GM12865 (cell line): ENCODE results near the gene SEC62.

Source experiments
- DNase-seq: peaks from one replicate; pipeline ENCODE4 v3.0.0; 2010; ENCODE audit warnings: low read depth
- H3K4me3 ChIP-seq: 2 replicates; pipeline ENCODE4 v1.5.1; 2011; ENCODE audit warnings: mild to moderate bottlenecking, low read depth, low read length, control low read depth
- TF ChIP-seq, protein P1 (sequence below): IDR thresholded peaks from 2 replicates; pipeline ENCODE4 v1.5.1; 2011; ENCODE audit warnings: low read length, control low read depth, low read depth, inconsistent platforms; ENCODE audit not compliant: insufficient read depth; ENCODE audit errors: missing control alignments

SEC62 gene

DNA sequence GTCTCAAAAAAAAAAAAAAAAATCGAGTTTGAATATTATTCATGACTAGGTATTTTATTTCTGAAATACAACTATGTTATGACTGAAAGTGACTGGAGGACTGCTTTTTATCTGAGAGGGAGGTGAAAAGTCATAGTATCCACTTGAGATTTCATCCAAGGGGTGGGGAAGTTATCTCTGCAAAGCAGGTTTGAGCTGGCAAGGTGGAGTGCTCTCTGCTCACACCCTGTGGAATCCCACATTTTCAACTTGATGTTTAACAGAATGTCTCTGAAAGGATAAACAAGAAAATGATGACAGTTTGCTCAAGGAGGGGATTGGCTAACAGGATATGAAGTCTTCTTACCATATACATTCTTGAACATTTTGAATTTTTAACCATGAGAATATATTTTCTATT is 27.3 kb upstream of the SEC62 start:
- no peak for DNase-seq
- TF ChIP-seq, protein P1, sequence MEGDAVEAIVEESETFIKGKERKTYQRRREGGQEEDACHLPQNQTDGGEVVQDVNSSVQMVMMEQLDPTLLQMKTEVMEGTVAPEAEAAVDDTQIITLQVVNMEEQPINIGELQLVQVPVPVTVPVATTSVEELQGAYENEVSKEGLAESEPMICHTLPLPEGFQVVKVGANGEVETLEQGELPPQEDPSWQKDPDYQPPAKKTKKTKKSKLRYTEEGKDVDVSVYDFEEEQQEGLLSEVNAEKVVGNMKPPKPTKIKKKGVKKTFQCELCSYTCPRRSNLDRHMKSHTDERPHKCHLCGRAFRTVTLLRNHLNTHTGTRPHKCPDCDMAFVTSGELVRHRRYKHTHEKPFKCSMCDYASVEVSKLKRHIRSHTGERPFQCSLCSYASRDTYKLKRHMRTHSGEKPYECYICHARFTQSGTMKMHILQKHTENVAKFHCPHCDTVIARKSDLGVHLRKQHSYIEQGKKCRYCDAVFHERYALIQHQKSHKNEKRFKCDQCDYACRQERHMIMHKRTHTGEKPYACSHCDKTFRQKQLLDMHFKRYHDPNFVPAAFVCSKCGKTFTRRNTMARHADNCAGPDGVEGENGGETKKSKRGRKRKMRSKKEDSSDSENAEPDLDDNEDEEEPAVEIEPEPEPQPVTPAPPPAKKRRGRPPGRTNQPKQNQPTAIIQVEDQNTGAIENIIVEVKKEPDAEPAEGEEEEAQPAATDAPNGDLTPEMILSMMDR: no peak

DNA sequence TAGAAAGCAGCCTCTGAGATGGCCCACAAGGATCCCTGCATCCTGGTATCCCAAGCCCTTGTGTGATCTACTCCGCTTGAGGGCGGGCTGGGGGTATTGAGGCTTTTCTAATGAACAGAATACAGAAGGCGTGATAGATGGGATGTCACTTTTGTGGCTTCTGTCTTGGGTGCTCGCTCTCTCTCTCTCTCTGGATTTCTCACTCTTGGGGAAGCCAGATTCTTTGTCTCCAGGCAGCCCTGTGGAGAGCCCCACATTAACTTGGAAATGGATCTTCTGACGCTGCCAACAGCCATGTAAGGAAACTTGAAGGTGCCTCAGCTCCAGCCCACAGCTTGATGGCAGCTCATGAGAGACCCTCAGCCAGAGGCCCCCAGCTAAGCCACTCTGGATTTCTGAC is 26.9 kb upstream of the SEC62 start:
- no peak overlapping the region; the same call in 1 of the 2 replicates for H3K4me3 ChIP-seq
- TF ChIP-seq, protein P1: no peak
- DNase-seq: peak; percentile 30

More for the DNA sequence above, 27.3 kb upstream of the SEC62 start:
- no peak overlapping the region for H3K4me3 ChIP-seq

DNA sequence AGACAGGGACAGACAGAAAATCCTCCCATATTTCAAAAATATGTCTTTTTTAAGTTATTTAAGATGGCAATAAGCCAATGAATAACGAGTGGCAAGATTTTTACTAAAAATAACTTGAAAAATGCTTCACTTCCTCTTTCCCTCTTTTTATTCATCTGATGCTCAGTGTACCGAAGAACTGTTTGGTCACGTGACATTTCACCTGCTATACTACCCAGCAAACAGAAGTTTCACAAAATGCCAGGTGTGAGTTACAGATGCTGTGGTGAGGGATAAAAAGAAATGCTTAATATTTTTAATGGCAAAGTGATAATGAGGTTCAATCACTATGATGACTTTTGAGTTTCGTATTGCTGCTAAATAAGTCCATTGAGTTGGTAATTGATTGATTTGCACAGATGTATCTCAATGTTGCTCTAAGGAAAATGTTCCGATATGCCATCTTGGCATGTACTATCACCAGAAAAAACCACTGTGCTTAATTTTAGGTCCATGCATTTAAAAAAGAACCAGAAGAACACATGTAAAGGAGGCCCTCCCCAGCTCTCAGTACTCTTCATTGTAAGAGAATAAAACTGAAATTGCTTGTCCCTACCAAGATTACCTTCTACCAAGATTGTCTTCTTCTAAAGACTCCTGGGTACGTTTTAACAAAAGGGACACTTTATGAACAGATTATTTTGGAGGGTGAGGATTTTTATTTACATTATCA is 26.0 kb upstream of the SEC62 start:
- peak overlapping the region; percentile 47 for H3K4me3 ChIP-seq
- TF ChIP-seq, protein P1: no peak
- peak; percentile 92 for DNase-seq

GRCh38 chr3:169945313-169945712 is 21.3 kb upstream of the SEC62 start:
- peak; percentile 97 for DNase-seq
- H3K4me3 ChIP-seq: peak overlapping the region; percentile 33
- TF ChIP-seq, protein P1: no peak

GRCh38 chr3:169946336-169946735 is 20.3 kb upstream of the SEC62 start:
- H3K4me3 ChIP-seq: no peak overlapping the region
- DNase-seq: no peak
- TF ChIP-seq, protein P1: no peak

- no peak overlapping the region for H3K4me3 ChIP-seq
- TF ChIP-seq, protein P1: no peak
- peak; percentile 47 for DNase-seq
These were observed 17.8 kb upstream of the SEC62 start for GRCh38 chr3:169948559-169949448.
